AG08396 (cell line): ENCODE measurements around the gene EIF1AD.
"Not testable (repeated sequence)": the region's sequence is repeated elsewhere in the genome, so short reads cannot be mapped to it uniquely, and the experiment has no call there.

Experiments used
- DNase-seq: peaks from one replicate; pipeline ENCODE4 v3.0.0; 2012; ENCODE audit warnings: low spot score, mixed read lengths

EIF1AD gene

GRCh38 chr11:65968600-65969482, 33.1 kb downstream of the EIF1AD start:
- DNase-seq: no peak

DNA sequence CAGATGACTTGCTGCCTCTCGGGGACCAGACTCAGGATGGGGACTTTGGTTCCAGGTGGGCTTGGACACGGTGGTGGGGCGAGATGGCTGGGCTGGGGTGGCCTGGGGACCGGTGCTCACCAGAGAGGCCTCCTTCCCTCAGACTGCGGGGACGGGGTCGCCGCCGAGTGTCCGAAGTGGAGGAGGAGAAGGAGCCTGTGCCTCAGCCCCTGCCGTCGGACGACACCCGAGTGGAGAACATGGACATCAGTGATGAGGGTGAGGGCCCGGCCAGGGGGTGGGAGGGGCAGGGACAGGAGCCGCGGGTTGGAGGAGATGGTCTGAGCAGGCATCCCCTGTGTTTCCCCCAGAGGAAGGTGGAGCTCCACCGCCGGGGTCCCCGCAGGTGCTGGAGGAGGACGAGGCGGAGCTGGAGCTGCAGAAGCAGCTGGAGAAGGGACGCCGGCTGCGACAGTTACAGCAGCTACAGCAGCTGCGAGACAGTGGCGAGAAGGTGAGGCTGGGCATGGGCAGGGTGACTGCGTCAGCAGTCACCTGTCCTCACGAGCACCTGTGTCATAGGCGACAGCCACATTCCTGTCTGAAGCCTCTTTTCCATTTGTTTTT, 34.5 kb downstream of the EIF1AD start:
- DNase-seq: no peak

DNA sequence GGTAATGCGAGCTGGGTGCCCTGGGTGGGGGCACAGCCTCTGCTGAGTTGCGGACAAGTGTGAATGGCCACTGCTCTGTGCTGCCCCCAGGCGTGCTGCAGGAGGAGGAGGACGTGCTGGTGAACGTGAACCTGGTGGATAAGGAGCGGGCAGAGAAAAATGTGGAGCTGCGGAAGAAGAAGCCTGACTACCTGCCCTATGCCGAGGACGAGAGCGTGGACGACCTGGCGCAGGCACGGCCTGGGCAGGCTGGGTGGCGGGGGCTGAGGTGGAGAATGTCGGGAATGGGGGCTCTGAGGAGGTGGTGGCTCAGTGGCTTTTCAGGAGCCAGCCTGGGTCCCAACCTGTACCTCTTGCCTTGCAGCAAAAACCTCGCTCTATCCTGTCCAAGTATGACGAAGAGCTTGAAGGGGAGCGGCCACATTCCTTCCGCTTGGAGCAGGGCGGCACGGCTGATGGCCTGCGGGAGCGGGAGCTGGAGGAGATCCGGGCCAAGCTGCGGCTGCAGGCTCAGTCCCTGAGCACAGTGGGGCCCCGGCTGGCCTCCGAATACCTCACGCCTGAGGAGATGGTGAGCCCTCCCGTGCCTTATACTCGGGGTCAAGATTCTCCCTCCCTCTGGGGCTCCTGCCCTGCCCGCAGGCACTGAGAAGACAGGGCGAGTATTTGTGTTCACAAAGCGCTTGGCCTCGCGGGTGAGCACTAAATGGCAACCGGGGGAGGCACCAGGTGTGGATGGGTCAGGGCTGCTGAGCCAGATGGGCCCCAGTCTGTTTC, 35.8 kb downstream of the EIF1AD start:
- no peak for DNase-seq

- DNase-seq: no peak
These were observed 37.1 kb downstream of the EIF1AD start for GRCh38 chr11:65964906-65965305.

DNA sequence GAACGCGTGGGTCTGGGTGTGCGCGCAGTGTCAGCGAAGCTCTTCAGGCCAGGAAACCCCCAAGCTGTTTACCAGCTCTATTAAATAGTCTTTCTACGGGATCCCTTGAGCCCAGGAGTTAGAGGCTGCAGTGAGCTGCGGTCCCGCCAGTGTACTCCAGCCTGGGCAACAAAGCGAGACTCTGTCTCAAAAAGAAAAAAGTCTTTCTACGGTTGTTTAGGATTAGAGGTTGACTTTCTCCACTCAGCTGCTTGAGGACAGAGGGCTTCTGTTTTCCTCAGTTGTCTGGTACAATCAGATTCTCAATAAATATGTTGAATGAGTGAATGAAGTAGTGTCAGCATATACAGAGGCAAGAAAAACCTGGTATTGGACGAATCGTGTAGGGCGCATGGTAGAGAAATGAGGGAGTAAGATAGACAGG, 39.8 kb downstream of the EIF1AD start:
- no peak for DNase-seq

DNA sequence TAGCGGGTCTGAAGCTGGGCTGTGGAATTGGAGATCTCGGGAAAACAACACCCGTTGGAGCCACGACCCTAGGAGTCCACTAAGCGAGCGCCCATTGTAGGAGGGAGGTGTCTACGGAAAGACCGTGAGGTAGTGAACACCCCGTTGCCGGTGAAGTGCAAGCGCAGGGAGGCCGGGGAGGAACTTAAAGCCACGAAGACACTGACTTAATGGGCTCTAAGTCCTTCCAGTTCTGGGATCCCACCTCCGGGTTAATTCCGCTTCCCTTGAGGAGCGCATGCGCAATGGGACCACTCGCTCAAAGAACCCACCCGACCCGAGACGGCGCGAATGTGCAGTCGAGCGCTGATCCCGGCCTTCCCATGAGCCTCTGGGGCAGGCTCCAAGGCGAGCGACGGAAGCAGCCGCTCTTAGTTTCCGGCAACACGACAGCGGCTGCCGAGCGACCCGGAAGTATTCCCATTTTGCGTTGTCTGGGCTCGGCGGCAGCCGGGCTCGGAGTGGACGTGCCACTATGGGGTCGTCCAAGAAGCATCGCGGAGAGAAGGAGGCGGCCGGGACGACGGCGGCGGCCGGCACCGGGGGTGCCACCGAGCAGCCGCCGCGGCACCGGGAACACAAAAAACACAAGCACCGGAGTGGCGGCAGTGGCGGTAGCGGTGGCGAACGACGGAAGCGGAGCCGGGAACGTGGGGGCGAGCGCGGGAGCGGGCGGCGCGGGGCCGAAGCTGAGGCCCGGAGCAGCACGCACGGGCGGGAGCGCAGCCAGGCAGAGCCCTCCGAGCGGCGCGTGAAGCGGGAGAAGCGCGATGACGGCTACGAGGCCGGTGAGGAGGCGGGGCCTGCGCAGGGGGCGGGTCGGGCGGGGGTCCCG, 40.5 kb downstream of the EIF1AD start, which contains the start of gene SART1:
Gene SART1 (plus strand): TSS at position 468 of the 874 bp plus-strand sequence. CDS start 47 bp downstream, at position 515.
- DNase-seq: peak; percentile 99

DNA sequence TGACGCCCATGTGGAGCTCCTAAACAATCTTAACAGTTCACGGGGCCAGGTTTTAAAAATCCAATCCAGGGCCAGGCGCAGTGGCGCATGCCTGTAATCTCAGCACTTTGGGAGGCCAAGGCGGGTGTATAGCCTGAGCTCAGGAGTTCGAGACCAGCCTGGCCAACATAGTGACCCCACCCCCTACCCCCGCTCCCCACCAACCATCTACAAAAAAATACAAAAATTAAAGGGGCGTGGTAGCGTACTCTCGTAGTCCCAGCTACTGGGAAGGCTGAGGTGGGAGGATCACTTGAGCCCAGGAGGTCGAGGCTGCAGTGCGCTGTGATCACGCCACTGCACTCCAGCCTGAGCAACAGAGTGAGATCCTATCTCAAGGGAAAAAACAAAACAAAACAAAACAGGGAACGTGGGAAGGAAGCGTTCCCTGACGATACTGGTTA, 41.1 kb downstream of the EIF1AD start:
- DNase-seq: no peak

- no peak for DNase-seq
These were observed 43.1 kb downstream of the EIF1AD start for GRCh38 chr11:65958774-65959420.

DNA sequence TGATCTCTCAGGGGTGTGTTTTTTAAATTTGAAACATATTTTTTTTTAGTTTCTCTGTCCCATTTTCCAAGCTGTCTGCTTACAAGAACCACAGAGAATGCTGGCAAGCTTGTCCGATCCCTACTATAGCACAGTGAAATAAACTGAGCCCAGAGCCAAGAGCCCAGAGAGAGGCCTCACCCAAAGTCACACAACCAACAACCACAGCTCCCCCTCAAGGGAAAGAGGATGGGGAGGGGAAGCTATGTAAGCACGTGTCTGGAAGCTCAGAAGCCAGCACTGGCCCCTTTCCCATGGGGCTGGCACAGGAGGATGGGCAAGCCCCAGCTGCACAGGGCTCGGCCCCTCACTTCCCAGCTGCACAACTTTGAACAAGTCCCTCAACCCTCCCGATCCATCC, 43.7 kb downstream of the EIF1AD start:
- no peak for DNase-seq

DNA sequence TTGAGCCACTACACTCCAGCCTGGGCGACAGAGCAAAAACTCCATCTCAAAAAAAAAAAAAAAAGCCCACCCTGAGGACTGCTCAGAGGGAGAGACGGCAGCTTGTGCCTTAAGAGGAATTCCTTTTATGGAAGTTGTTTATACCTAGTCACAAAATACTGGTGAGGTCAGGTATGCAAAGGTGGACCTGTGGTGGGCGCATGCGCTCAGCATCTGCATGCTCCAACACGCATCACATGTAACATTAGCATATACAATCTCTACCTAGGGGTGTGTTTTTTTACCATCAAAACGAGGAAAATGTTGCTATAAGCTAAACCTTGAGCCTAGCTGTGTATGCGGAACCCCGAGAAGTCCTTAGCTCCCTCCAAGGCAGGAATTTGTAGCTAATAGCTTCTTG, 47.2 kb downstream of the EIF1AD start:
- DNase-seq: no peak

DNA sequence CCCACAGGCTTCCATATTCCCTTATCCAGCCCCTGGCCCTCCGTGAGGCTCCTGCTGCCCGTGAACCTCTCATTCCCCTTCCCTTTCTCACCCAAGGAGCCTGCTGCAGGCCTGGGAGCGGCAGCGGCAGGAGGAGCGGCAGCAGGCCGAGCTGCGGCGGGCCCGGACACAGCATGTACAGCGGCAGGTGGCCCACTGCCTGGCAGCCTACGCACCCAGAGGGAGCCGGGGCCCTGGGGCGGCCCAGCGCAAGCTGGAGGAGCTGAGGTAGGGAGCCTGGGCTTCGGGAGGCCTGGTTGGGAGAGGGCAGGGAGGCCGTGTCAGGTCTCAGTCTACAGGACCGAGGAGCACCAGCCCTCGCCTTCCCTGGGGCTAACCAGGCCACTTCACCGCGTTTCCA, 48.5 kb downstream of the EIF1AD start:
- no peak for DNase-seq

DNA sequence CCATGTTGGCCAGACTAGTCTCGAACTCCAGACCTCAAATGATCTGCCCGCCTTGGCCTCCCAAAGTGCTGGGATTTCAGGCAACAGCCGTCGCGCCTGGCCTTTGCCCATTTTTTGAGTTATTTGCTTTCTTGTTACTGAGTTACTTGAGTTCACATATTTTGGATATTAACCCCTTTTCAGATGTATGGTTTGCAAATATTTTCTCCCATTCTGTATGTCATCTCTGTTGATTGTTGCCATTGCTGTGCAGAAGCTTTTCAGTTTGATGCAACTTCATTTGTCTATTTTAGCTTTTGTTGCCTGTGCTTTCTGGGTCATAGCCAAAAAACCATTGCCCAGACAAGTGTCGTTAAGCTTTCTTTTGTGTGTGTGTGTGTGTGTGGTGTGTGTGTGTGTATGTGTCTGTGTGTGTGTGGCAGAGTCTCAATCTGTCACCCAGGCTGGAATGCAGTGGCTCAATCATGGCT, 49.9 kb downstream of the EIF1AD start:
- no peak for DNase-seq

DNA sequence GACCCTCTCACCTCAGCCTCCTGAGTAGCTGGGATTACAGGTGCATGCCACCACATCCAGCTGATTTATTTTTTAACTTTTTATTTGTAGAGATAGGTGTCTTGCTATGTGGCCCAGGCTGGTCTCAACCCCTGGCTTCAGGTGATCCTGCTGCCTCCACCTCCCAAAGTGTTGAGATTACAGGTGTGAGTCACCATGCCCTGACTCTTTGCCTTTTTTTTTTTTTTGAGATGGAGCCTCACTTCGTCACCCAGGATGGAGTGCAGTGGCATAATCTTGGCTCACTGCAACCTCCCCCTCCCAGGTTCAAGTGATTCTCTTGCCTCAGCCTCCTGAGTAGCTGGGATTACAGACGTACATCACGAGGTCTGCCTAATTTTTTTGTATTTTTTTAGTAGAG, 50.3 kb downstream of the EIF1AD start:
- not testable (repeated sequence) for DNase-seq

- not testable (repeated sequence) for DNase-seq
These were observed 51.2 kb downstream of the EIF1AD start for GRCh38 chr11:65950711-65951110.

DNA sequence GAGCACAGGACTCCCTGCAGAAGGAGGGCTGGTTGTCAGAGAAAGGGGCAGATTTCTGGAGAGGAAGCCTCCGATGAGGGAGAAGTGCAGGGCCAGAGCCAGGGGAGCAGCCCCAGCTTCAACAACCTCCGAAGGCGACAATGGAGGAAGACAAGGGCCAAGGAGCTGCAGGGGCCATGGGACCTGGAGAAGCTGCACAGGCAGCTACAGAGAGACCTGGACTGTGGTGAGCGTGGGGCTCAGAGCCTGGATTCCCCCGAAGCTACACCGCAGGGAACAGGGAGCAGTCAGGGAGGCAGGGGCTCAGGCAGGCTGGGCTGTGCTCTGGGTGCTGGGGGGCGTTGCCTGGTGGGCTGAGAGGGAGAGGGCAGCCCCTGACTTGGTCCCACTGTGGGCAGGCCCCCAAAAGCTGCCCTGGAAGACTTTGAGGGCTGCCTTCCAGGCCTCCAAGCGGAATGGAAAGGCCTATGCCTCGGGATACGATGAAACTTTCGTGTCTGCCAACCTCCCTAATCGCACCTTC, 54.3 kb downstream of the EIF1AD start:
- DNase-seq: no peak

DNA sequence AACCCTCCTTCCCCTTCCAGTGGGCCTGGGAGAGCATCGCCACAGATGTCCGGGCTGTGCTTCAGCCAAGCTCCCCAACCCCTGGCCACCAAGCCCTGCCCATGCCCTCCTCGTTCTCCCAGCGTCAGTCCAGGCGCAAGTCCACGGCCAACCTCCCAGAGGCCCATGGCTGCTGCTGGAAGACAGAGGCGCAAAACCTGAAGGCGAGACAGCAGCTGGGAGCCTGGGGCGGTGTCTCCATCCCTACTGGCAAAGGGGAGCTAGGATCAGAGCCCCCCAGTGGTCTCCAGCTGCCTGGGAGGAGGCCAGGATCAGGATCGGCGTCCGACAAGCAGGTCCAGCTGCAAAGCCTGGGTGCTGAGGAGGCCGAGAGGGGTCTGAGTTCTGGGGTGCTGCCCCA, 54.8 kb downstream of the EIF1AD start:
- DNase-seq: no peak

DNA sequence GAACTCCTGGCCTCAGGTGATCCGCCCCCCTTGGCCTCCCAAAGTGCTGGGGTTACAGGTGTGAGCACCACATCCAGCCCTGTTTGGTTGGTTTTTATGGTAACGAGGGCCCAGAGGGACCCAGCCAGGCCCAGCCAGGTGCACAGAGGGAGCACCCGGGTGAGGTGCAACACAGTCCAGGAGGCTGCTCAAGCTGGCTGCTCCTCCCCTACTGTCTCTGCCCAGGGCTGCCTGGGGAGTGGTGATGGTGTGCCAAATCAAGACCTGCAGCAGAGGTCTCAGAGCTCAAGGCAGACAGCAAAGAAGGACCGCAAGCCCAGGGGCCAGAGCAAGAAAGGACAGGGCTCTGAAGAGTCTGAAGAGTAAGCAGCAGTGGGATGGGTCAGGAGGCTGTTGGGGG, 55.3 kb downstream of the EIF1AD start:
- DNase-seq: no peak
